Middle frontal gyrus (tissue), 1 donor: Measurements from ENCODE around the gene HJV.

ENCODE experiments used
- DNase-seq: peaks from one replicate; pipeline ENCODE4 v3.0.0-alpha.2; 2015; ENCODE audit warnings: low spot score; ENCODE audit errors: extremely low spot score

Gene HJV

GRCh38 chr1:145977486-145978470, 43.8 kb downstream of the HJV start:
- no peak for DNase-seq

GRCh38 chr1:145977016-145977415, 44.5 kb downstream of the HJV start:
- no peak for DNase-seq

GRCh38 chr1:145975216-145975615, 46.3 kb downstream of the HJV start:
- no peak for DNase-seq

GRCh38 chr1:145974721-145975120, 46.8 kb downstream of the HJV start:
- DNase-seq, result no peak

GRCh38 chr1:145972580-145972979, 49.0 kb downstream of the HJV start:
- DNase-seq, result no peak
